Activated effector memory CD4-positive, alpha-beta T cell treated with anti-CD3 and anti-CD28 coated beads, Interleukin-2, amount 50 U/mL, for 16 hours (primary cell): Measurements from ENCODE around the gene TSPAN4.

Experiments used
- DNase-seq: peaks from one replicate; pipeline ENCODE4 v3.0.0-alpha.2; 2020

Gene TSPAN4

GRCh38 chr11:914747-915501 lies 72.3 kb downstream of the TSPAN4 start:
- DNase-seq = no peak
